Lower leg skin (tissue), 3 donors: Measurements from ENCODE around the gene MAN1C1.

ENCODE experiments used
- POLR2A ChIP-seq, 2 donors: fragments of 450-650 bp; IDR thresholded peaks; one replicate each; pipeline ENCODE4 v1.6.1; 2016 to 2017; ENCODE audit warnings: antibody characterized with exemption in 2 of 2, mild to moderate bottlenecking in 1 of 2, moderate library complexity in 1 of 2
- TF ChIP-seq, protein P1 (sequence below), 3 donors: fragments of 450-650 bp; IDR thresholded peaks; one replicate each; pipeline ENCODE4 v1.5.1; 2016; ENCODE audit warnings: antibody characterized with exemption in 3 of 3, mild to moderate bottlenecking in 3 of 3, moderate library complexity in 2 of 3

DNA sequence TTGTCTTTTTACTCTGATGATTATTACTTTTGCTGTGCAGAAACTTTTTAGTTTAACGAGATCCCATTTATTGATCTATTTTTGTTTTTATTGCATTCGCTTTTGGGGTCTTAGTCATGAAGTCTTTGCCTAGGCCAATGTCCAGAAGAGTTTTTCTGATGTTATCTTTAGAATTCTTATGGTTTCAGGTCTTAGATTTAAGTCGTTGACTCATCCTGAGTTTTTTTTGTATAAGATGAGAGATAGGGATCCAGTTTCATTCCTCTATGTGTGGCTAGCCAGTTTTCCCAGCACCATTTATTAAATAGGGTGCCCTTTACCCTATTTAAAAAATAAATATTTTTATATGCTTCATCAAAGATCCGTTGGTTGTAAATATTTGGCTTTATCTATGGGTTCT, 13.2 kb downstream of the MAN1C1 start:
- TF ChIP-seq, protein P1, sequence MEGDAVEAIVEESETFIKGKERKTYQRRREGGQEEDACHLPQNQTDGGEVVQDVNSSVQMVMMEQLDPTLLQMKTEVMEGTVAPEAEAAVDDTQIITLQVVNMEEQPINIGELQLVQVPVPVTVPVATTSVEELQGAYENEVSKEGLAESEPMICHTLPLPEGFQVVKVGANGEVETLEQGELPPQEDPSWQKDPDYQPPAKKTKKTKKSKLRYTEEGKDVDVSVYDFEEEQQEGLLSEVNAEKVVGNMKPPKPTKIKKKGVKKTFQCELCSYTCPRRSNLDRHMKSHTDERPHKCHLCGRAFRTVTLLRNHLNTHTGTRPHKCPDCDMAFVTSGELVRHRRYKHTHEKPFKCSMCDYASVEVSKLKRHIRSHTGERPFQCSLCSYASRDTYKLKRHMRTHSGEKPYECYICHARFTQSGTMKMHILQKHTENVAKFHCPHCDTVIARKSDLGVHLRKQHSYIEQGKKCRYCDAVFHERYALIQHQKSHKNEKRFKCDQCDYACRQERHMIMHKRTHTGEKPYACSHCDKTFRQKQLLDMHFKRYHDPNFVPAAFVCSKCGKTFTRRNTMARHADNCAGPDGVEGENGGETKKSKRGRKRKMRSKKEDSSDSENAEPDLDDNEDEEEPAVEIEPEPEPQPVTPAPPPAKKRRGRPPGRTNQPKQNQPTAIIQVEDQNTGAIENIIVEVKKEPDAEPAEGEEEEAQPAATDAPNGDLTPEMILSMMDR (IDR thresholded peaks at IDR 0.05), result no peak
- no peak for TF ChIP-seq POLR2A (IDR thresholded peaks at IDR 0.05)
